ENCODE data around the gene MRTFB.

GRCh38 chr16:14088155-14088753 lies 17.1 kb downstream of the MRTFB start:
- TF ChIP-seq CTCF (IDR thresholded peaks at IDR 0.05) (no peak), POLR2A (IDR thresholded peaks at IDR 0.05) (no peak)

All from testis (tissue), 2 donors.